GM12801 (cell line): ENCODE results near the gene SRRM2.

Source experiments
- CTCF ChIP-seq: IDR thresholded peaks from one replicate; pipeline ENCODE4 v1.5.1; 2011; ENCODE audit warnings: control low read depth; ENCODE audit not compliant: insufficient read length; ENCODE audit errors: extremely low read depth

Gene SRRM2

DNA sequence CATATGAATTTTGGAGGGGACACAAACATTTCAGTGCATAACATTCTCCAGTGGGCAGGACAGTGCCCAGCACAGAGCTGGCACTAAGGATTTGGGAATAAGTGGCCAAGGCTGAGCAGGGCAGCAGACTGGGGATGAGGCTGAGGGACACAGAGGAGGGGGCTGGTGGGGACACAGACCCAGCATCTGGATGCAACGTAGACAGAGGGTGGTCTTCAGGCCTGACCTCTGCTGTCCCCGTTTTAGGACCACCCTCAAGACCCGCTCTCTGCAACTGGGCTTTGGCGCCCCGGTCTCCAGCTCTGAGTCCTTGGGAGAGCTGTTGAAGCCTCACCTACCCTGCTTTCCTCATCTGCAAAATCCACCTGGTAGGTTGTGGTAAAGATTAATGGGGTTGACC, 38.2 kb downstream of the SRRM2 start:
- no peak for TF ChIP-seq CTCF

GRCh38 chr16:2791174-2791573, 38.7 kb downstream of the SRRM2 start:
- no peak for TF ChIP-seq CTCF

- TF ChIP-seq CTCF: no peak
Measured at GRCh38 chr16:2792940-2793339, 40.5 kb downstream of the SRRM2 start.

- TF ChIP-seq CTCF: no peak
Measured at GRCh38 chr16:2795395-2796143, 43.1 kb downstream of the SRRM2 start.

DNA sequence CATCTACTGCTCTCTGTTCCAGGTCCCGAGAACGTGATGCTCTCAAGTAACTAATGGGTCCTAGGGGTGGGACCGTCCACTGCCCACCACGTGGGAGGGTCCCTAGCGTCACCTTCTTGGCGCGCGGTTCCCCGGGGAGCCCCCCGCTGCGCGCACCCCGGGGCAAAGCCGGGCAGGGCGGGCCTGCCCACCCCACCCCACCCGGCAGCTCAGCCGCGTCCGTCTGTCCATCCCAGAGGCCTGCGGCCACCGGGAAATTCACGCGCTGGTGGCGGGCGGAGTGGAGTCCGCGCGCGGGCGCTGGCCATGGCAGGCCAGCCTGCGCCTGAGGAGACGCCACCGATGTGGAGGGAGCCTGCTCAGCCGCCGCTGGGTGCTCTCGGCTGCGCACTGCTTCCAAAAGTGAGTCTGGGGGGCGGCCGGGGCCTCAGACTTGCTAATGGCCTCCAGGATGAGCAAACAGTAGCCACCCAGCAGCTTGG, 46.3 kb downstream of the SRRM2 start:
- no peak for TF ChIP-seq CTCF

- TF ChIP-seq CTCF: no peak
Measured at GRCh38 chr16:2799205-2799858, 46.9 kb downstream of the SRRM2 start.

GRCh38 chr16:2799859-2800226, 47.4 kb downstream of the SRRM2 start:
- TF ChIP-seq CTCF: no peak
